Keratinocyte (primary cell): ENCODE data around the gene NPTX2. TPM values are rescaled to one million over a fixed set of nuclear protein-coding genes. Genes with fewer than 3 reads are reported as not detected.

Experiments
- DNase-seq: peaks from one replicate; pipeline ENCODE4 v3.0.0-alpha.2; 2011; ENCODE audit warnings: low read depth, missing footprints, low spot score
- FAIRE-seq: peaks from 2 replicates; lab custom pipeline; 2011; peaks lifted over from hg19 to GRCh38; lab: Jason Lieb, UNC
- H2AFZ ChIP-seq: 2 replicates; pipeline ENCODE4 v1.6.0; 2012; ENCODE audit warnings: low read length, control low read depth, inconsistent platforms; ENCODE audit not compliant: control insufficient read depth
- H3K27ac ChIP-seq: 2 replicates; pipeline ENCODE4 v1.5.1; 2011; ENCODE audit warnings: low read length; ENCODE audit not compliant: control insufficient read depth, insufficient read depth
- H3K27me3 ChIP-seq: 3 replicates; pipeline ENCODE4 v1.6.0; 2011; ENCODE audit warnings: low read length; ENCODE audit not compliant: control insufficient read depth, insufficient read depth; ENCODE audit errors: extremely low read depth
- H3K36me3 ChIP-seq, 2 experiments: 2 replicates in 1 of 2; 3 replicates in 1 of 2; pipeline ENCODE4 v1.5.1; 2011; ENCODE audit warnings: low read length in 2 of 2, mild to moderate bottlenecking in 1 of 2; ENCODE audit not compliant: control insufficient read depth in 2 of 2, insufficient read depth in 2 of 2; ENCODE audit errors: extremely low read depth in 1 of 2
- H3K4me1 ChIP-seq: 3 replicates; pipeline ENCODE4 v1.5.1; 2011; ENCODE audit warnings: low read length; ENCODE audit not compliant: control insufficient read depth, insufficient read depth; ENCODE audit errors: extremely low read depth
- H3K4me2 ChIP-seq: 3 replicates; pipeline ENCODE4 v1.6.0; 2011; ENCODE audit warnings: low read depth, low read length; ENCODE audit not compliant: control insufficient read depth, insufficient read depth; ENCODE audit errors: extremely low read depth
- H3K4me3 ChIP-seq, 3 experiments: fragments of 200-600 bp in 1 of 3; sonication (generic) in 1 of 3; 2 replicates in 2 of 3; 3 replicates in 1 of 3; pipeline ENCODE4 v1.5.1; 2011 to 2016; ENCODE audit warnings: low read length in 3 of 3, mild to moderate bottlenecking in 3 of 3, control low read depth in 2 of 3, inconsistent platforms in 1 of 3, low read depth in 1 of 3, mixed read lengths in 1 of 3, mixed run types in 1 of 3, moderate library complexity in 1 of 3; ENCODE audit not compliant: control insufficient read depth in 2 of 3, insufficient read depth in 2 of 3; ENCODE audit errors: extremely low read depth in 1 of 3
- H3K79me2 ChIP-seq: 2 replicates; pipeline ENCODE4 v1.6.0; 2012; ENCODE audit warnings: low read length; ENCODE audit not compliant: control insufficient read depth, insufficient read depth
- H3K9ac ChIP-seq: 3 replicates; pipeline ENCODE4 v1.6.0; 2011; ENCODE audit warnings: low read length; ENCODE audit not compliant: control insufficient read depth, insufficient read depth; ENCODE audit errors: extremely low read depth
- H3K9me1 ChIP-seq: 3 replicates; pipeline ENCODE4 v1.6.0; 2011; ENCODE audit warnings: low read length; ENCODE audit not compliant: control insufficient read depth, insufficient read depth; ENCODE audit errors: extremely low read depth
- H3K9me3 ChIP-seq: 2 replicates; pipeline ENCODE4 v1.5.1; 2012; ENCODE audit warnings: low read depth, low read length; ENCODE audit not compliant: control insufficient read depth
- H4K20me1 ChIP-seq: 3 replicates; pipeline ENCODE4 v1.6.0; 2011; ENCODE audit warnings: low read length; ENCODE audit not compliant: control insufficient read depth, insufficient read depth; ENCODE audit errors: extremely low read depth
- CTCF ChIP-seq, 3 experiments: IDR thresholded peaks in 1 of 3; conservative IDR thresholded peaks in 1 of 3; optimal IDR thresholded peaks in 1 of 3; 2 replicates in 2 of 3; 3 replicates in 1 of 3; pipeline versions ENCODE3 to v1.5.1; 2011; ENCODE audit warnings: low read length in 3 of 3, mild to moderate bottlenecking in 3 of 3, moderate library complexity in 2 of 3, control low read depth in 1 of 3, inconsistent platforms in 1 of 3; ENCODE audit not compliant: insufficient read depth in 2 of 3; ENCODE audit errors: extremely low read depth in 1 of 3
- EZH2 ChIP-seq: IDR thresholded peaks from one replicate; pipeline ENCODE4 v1.6.1; 2012; ENCODE audit warnings: inconsistent platforms, mild to moderate bottlenecking, low read length, moderate library complexity
- dilution Hi-C: fragments of 300-500 bp; cut with MboI; formaldehyde crosslinking; loops from one replicate; pipeline ENCODE4 v1.7.0; 2020; ENCODE audit warnings: low sequenced_read_pairs; ENCODE audit not compliant: extremely low pct_ligation_motif_present
- polyA plus RNA-seq, 5 experiments: library from polyadenylated mRNA; depleted of rRNA in 3 of 5; stranded (reverse) in 3 of 5; stranded (forward) in 1 of 5; unstranded in 1 of 5; fragments of >200 nt; gene quantifications; 1 replicate in 1 of 5; 2 replicates in 3 of 5; 3 replicates in 1 of 5; pipeline versions ENCODE4 v1.2.1 to v1.2.3, GENCODE V29; 2011 to 2012; ENCODE audit warnings: missing spikeins in 2 of 5, low read depth in 1 of 5, low replicate concordance in 1 of 5

The NPTX2 gene
- polyA plus RNA-seq, 1 donor (not counting 4 experiments of a cell fraction or from before 2014, with no cell fraction given): not detected

- Histone ChIP-seq H4K20me1 (no peaks in the 10 kb centered on the region), H3K79me2 (no peaks in the 10 kb centered on the region), H3K4me3 (no peak overlapping the region), H3K4me2 (no peak overlapping the region), H3K4me1 (no peaks in the 10 kb centered on the region), H3K9ac (no peak overlapping the region), H3K36me3 (no peaks in the 10 kb centered on the region), H3K9me1 (no peaks in the 10 kb centered on the region), H3K27me3 (no peaks in the 10 kb centered on the region), H2AFZ (no peak overlapping the region), H3K9me3 (no peaks in the 10 kb centered on the region), H3K27ac (no peak overlapping the region)
- TF ChIP-seq CTCF (optimal IDR thresholded peaks at IDR 0.05 in 1 of 3, IDR thresholded peaks at IDR 0.05 in 1 of 3, conservative IDR thresholded peaks at IDR 0.05 in 1 of 3; ENCODE audit: extremely low read depth in 1 of 3, insufficient read depth in 2 of 3, low read length in 3 of 3) (no peak), EZH2 (no peak)
- DNase-seq (no peak), FAIRE-seq (no peak)
- dilution Hi-C loops: no loop called here
These were observed 29.4 kb downstream of the NPTX2 start for GRCh38 chr7:98646465-98646864.

GRCh38 chr7:98647326-98647725, 30.2 kb downstream of the NPTX2 start:
- H2AFZ ChIP-seq: no peak overlapping the region
- H3K79me2 ChIP-seq: no peaks in the 10 kb centered on the region
- H4K20me1 ChIP-seq: no peaks in the 10 kb centered on the region
- no peaks in the 10 kb centered on the region for H3K27me3 ChIP-seq
- H3K27ac ChIP-seq: no peak overlapping the region
- H3K9ac ChIP-seq: no peak overlapping the region
- H3K4me2 ChIP-seq: no peak overlapping the region
- H3K4me1 ChIP-seq: no peaks in the 10 kb centered on the region
- DNase-seq: no peak
- no peak overlapping the region for H3K4me3 ChIP-seq
- dilution Hi-C loops: no loop called here
- H3K9me3 ChIP-seq: no peaks in the 10 kb centered on the region
- no peaks in the 10 kb centered on the region for H3K9me1 ChIP-seq
- no peak for FAIRE-seq
- no peak for TF ChIP-seq EZH2
- TF ChIP-seq CTCF (optimal IDR thresholded peaks at IDR 0.05 in 1 of 3, IDR thresholded peaks at IDR 0.05 in 1 of 3, conservative IDR thresholded peaks at IDR 0.05 in 1 of 3; ENCODE audit: extremely low read depth in 1 of 3, insufficient read depth in 2 of 3, low read length in 3 of 3): no peak
- H3K36me3 ChIP-seq: no peaks in the 10 kb centered on the region
